Right lobe of liver (tissue), 4 donors: ENCODE results near the gene CLDN5.

ENCODE experiments used
- CTCF ChIP-seq, 4 donors: fragments of 200-600 bp in 3 of 4; fragments of 450-650 bp in 1 of 4; IDR thresholded peaks; one replicate each; pipeline versions ENCODE4 v1.5.1 to v1.8.0; 2016 to 2022; ENCODE audit warnings: antibody characterized with exemption in 4 of 4, mild to moderate bottlenecking in 2 of 4
- POLR2A ChIP-seq: fragments of 450-650 bp; IDR thresholded peaks from one replicate; pipeline ENCODE4 v1.6.1; 2017; ENCODE audit warnings: antibody characterized with exemption, mild to moderate bottlenecking
- donor health status: DM: no; HTN: no; CAD: no.
- donor health status: DM: no; HTN: no; CAD: no.
- donor health status: DM: no; HTN: yes; CAD: no.

- TF ChIP-seq CTCF (IDR thresholded peaks at IDR 0.05) (no peak), POLR2A (no peak)
These were observed 44.6 kb downstream of the CLDN5 start, which contains the start of gene CDC45 for GRCh38 chr22:19479355-19480172.
